ENCODE results near the gene RGL1. TPM values are rescaled to one million over a fixed set of nuclear protein-coding genes. Genes with fewer than 3 reads are reported as not detected.

RGL1 gene
- total and polyA plus RNA-seq, 8 donors: 0.58 to 22.2 (median 8.5) TPM

GRCh38 chr1:183967914-183968313, 163.0 kb downstream of the RGL1 start:
- no peaks in the 10 kb centered on the region for H3K27me3 ChIP-seq
- H3K4me3 ChIP-seq: no peak overlapping the region
- TF ChIP-seq CTCF (IDR thresholded peaks at IDR 0.05): no peak
- H3K27ac ChIP-seq: no peak overlapping the region
- H3K36me3 ChIP-seq: peaks cover 0 to 7% (median 0%) of the 10 kb centered on the region in 4 donors
- no peaks in the 10 kb centered on the region for H3K9me3 ChIP-seq
- H3K4me1 ChIP-seq: no peaks in the 10 kb centered on the region
- 68 to 90% (median 80%) methylated on average over 2 of the region's 2 CpGs for WGBS, 5 donors
- intact Hi-C loops (cut with DNase I; ENCODE audit: low total_unique reads): no loop called here
- DNase-seq: no peak

DNA sequence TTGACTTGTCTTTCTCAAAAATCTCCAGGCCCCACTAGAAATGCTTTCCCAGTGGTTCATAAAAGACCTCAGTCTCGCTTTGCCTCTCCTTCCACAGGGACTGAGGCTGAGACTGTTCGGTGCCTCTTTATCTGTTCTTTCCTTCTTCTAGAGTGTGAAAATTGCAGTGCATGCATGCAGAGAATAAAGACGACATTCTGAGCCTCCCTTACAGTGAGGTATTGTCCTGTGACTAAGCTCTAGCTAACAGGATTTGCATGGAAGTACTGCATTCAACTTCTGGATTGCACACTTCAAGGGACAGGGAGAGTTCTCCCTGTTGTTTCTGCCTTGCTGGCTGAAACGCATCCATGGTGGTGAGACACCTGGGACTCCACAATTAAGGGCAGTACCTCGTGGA, 163.5 kb downstream of the RGL1 start:
- WGBS, 5 donors: 76 to 89% (median 83%) methylated on average over 5 of the region's 5 CpGs

DNA sequence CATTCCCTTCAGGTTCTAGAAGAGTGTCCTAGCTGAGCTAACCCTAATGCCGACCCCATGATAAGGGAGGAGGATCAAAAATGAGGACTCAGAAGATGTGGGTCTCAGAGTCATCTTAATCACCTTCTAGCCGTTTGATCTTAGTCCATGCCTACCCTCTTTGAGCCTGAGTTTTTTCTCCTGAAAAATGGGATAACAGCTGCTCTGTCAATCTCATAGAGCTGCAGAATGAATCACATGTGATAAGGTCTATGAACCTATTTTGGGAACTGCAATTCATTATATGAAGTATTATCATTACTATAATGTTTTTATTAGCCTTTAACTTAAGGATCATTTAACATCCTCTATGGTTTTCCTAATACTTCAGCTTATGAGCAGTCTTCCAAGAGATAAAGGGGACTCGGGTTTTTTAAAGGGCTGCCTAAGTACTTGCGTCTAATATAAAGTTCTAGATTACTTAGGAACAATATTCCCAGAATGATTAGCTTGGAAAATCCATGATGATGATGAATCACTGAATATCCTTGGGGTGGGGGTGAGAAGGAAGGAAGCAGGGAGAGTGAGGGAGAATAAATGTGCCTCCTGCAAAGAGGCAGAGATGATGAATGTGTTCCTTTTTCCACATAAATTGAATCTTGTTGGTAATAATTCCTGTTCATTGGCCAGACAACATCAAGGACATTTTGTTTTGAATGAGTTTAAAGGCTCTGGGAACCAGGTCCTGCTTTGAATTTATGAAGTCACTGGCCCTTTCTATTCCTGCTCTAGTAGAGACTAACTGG, 165.8 kb downstream of the RGL1 start:
- H3K36me3 ChIP-seq: peaks cover 0 to 7% (median 0%) of the 10 kb centered on the region in 4 donors
- no peak overlapping the region for H3K27ac ChIP-seq
- no peaks in the 10 kb centered on the region for H3K27me3 ChIP-seq
- no peak for DNase-seq
- no peak for TF ChIP-seq CTCF (IDR thresholded peaks at IDR 0.05)
- TF ChIP-seq POLR2A (IDR thresholded peaks at IDR 0.05): no peak
- no peak for TF ChIP-seq POLR2AphosphoS5 (IDR thresholded peaks at IDR 0.05)
- no peak for TF ChIP-seq EP300 (IDR thresholded peaks at IDR 0.05)
- H3K9me3 ChIP-seq: no peaks in the 10 kb centered on the region
- H3K4me3 ChIP-seq: no peak overlapping the region
- 58 to 84% (median 61%) methylated on average over 4 of the region's 4 CpGs for whole genome bisulfite sequencing, 5 donors
- no peaks in the 10 kb centered on the region for H3K4me1 ChIP-seq
- intact Hi-C loops (cut with DNase I; ENCODE audit: low total_unique reads): no loop called here

More for the DNA sequence above, 163.5 kb downstream of the RGL1 start:
- no peak for DNase-seq
- no peaks in the 10 kb centered on the region for H3K4me1 ChIP-seq
- no peak overlapping the region for H3K27ac ChIP-seq
- no peak for TF ChIP-seq POLR2A (IDR thresholded peaks at IDR 0.05)
- H3K4me3 ChIP-seq: no peak overlapping the region
- H3K27me3 ChIP-seq: no peaks in the 10 kb centered on the region
- H3K9me3 ChIP-seq: no peaks in the 10 kb centered on the region
- H3K36me3 ChIP-seq: peaks cover 0 to 7% (median 0%) of the 10 kb centered on the region in 4 donors
- intact Hi-C loops (cut with DNase I; ENCODE audit: low total_unique reads): no loop called here

- intact Hi-C loops (cut with DNase I; ENCODE audit: low total_unique reads): no loop called here
- TF ChIP-seq EP300 (IDR thresholded peaks at IDR 0.05) (no peak), POLR2A (IDR thresholded peaks at IDR 0.05) (no peak), CTCF (IDR thresholded peaks at IDR 0.05) (no peak), POLR2AphosphoS5 (IDR thresholded peaks at IDR 0.05) (no peak)
- WGBS, 5 donors: 88 to 95% (median 91%) methylated on average over 3 of the region's 3 CpGs
- H3K36me3 ChIP-seq: no peaks in the 10 kb centered on the region
- no peaks in the 10 kb centered on the region for H3K4me1 ChIP-seq
- no peak overlapping the region for H3K27ac ChIP-seq
- no peaks in the 10 kb centered on the region for H3K9me3 ChIP-seq
- DNase-seq: no peak
- H3K27me3 ChIP-seq: no peaks in the 10 kb centered on the region
- H3K4me3 ChIP-seq: no peak overlapping the region
Measured at GRCh38 chr1:183975651-183976050, 170.7 kb downstream of the RGL1 start.

- Histone ChIP-seq H3K27me3 (no peaks in the 10 kb centered on the region), H3K4me3 (no peak overlapping the region), H3K36me3 (no peaks in the 10 kb centered on the region), H3K27ac (no peak overlapping the region), H3K4me1 (no peaks in the 10 kb centered on the region), H3K9me3 (no peaks in the 10 kb centered on the region)
- 79 to 97% (median 91%) methylated on average over 1 to 2 of the region's 2 CpGs for WGBS, 5 donors
- no peak for TF ChIP-seq CTCF (IDR thresholded peaks at IDR 0.05)
- no peak for TF ChIP-seq POLR2AphosphoS5 (IDR thresholded peaks at IDR 0.05)
- TF ChIP-seq POLR2A (IDR thresholded peaks at IDR 0.05): no peak
- TF ChIP-seq EP300 (IDR thresholded peaks at IDR 0.05): no peak
- no peak for DNase-seq
- intact Hi-C loops (cut with DNase I; ENCODE audit: low total_unique reads): no loop called here
Measured at GRCh38 chr1:183977717-183978116, 172.8 kb downstream of the RGL1 start.
